A673 (cell line): ENCODE measurements around the gene ANGEL2. TPM values are rescaled to one million over a fixed set of nuclear protein-coding genes. Genes with fewer than 3 reads are reported as not detected.

Experiments
- BruUV-seq: library from RNA; stranded (reverse); fragments of 400-500 nt; replicated peaks from 2 replicates; lab custom pipeline; 2021; lab: Mats Ljungman, UMichigan
- CTCF ChIA-PET: fragments of 300-600 bp; sonication (Branson Sonifier 250); formaldehyde crosslinking; loops from one replicate; lab custom pipeline; 2022; ENCODE audit warnings: antibody characterized with exemption; lab: Charles Lee
- POLR2A ChIA-PET: fragments of 300-600 bp; sonication (Branson Sonifier 250); formaldehyde crosslinking; loops from one replicate; lab custom pipeline; 2022; ENCODE audit warnings: antibody characterized with exemption; ENCODE audit not compliant: low non-redundant PET; lab: Charles Lee
- DNase-seq: peaks from one replicate; pipeline ENCODE4 v3.0.0-alpha.2; 2015; ENCODE audit warnings: low spot score
- H3K27ac ChIP-seq: fragments of 200-600 bp; sonication (generic); 2 replicates; pipeline ENCODE4 v1.5.1; 2016; ENCODE audit warnings: mixed run types, low read depth, mild to moderate bottlenecking, mixed read lengths, antibody characterized with exemption, low read length; ENCODE audit not compliant: poor library complexity, severe bottlenecking
- H3K27me3 ChIP-seq: fragments of 200-600 bp; sonication (generic); replicated peaks from 2 replicates; pipeline ENCODE4 v1.6.1; 2017; ENCODE audit warnings: mixed run types, low read depth, mild to moderate bottlenecking, mixed read lengths, antibody characterized with exemption, low read length; ENCODE audit not compliant: insufficient read depth, poor library complexity
- H3K36me3 ChIP-seq: fragments of 200-600 bp; sonication (generic); 2 replicates; pipeline ENCODE4 v1.6.1; 2016; ENCODE audit warnings: mixed run types, mild to moderate bottlenecking, mixed read lengths, antibody characterized with exemption, low read length; ENCODE audit not compliant: insufficient read depth, poor library complexity, severe bottlenecking
- H3K4me1 ChIP-seq: fragments of 200-600 bp; sonication (generic); 2 replicates; pipeline ENCODE4 v1.6.1; 2017; ENCODE audit warnings: mixed run types, mild to moderate bottlenecking, mixed read lengths, antibody characterized with exemption, low read length; ENCODE audit not compliant: insufficient read depth, poor library complexity, severe bottlenecking
- H3K4me3 ChIP-seq: fragments of 200-600 bp; sonication (generic); 2 replicates; pipeline ENCODE4 v1.5.1; 2016; ENCODE audit warnings: low read depth, mixed run types, mild to moderate bottlenecking, mixed read lengths, low read length; ENCODE audit not compliant: poor library complexity, severe bottlenecking
- H3K9me3 ChIP-seq: fragments of 200-600 bp; sonication (generic); 2 replicates; pipeline ENCODE4 v1.6.1; 2016; ENCODE audit warnings: mixed run types, low read depth, mild to moderate bottlenecking, mixed read lengths, antibody characterized with exemption, low read length; ENCODE audit not compliant: poor library complexity, severe bottlenecking
- CTCF ChIP-seq: fragments of 300-800, 200-600 bp; sonication (generic); conservative IDR thresholded peaks from 2 replicates; pipeline ENCODE4 v1.5.1; 2017; ENCODE audit warnings: low read depth, mild to moderate bottlenecking, antibody characterized with exemption, low read length, moderate library complexity, mixed read lengths
- EZH2 ChIP-seq: fragments of 200-600 bp; sonication (generic); IDR thresholded peaks from 2 replicates; pipeline ENCODE4 v1.6.1; 2017; ENCODE audit warnings: borderline replicate concordance, low read depth, mild to moderate bottlenecking, mixed read lengths, antibody characterized with exemption, low read length; ENCODE audit not compliant: poor library complexity, severe bottlenecking
- intact Hi-C: fragments of 100-400 bp; cut with micrococcal nuclease; formaldehyde crosslinking; loops from one replicate; pipeline ENCODE4 v1.10.0; 2022; ENCODE audit not compliant: unreplicated experiment
- total RNA-seq: library from RNA; stranded (reverse); gene quantifications from 2 replicates; pipeline ENCODE4 v1.2.3, GENCODE V29; 2021

ANGEL2 gene
- total RNA-seq, 1 experiment from 2014 or later, result 36.3 TPM

GRCh38 chr1:213054733-213055591 lies 39.3 kb upstream of the ANGEL2 start:
- CTCF ChIA-PET, result no interaction called here
- no peaks in the 10 kb centered on the region for H3K27me3 ChIP-seq
- H3K36me3 ChIP-seq, result no peaks in the 10 kb centered on the region
- BruUV-seq, result no TSS peak
- H3K4me1 ChIP-seq, result peaks cover 11% of the 10 kb centered on the region
- no peak overlapping the region for H3K4me3 ChIP-seq
- no peak overlapping the region for H3K27ac ChIP-seq
- TF ChIP-seq CTCF, result no peak
- no peak for TF ChIP-seq EZH2
- intact Hi-C loops, result no loop called here
- POLR2A ChIA-PET, result no interaction called here
- DNase-seq, result no peak
- no peaks in the 10 kb centered on the region for H3K9me3 ChIP-seq

GRCh38 chr1:213054142-213054541 lies 38.5 kb upstream of the ANGEL2 start:
- CTCF ChIA-PET, result no interaction called here
- H3K36me3 ChIP-seq, result no peaks in the 10 kb centered on the region
- H3K27me3 ChIP-seq, result no peaks in the 10 kb centered on the region
- no peak overlapping the region for H3K4me3 ChIP-seq
- peaks cover 11% of the 10 kb centered on the region for H3K4me1 ChIP-seq
- H3K9me3 ChIP-seq, result no peaks in the 10 kb centered on the region
- no peak overlapping the region for H3K27ac ChIP-seq
- TF ChIP-seq EZH2 (no peak), CTCF (no peak)
- DNase-seq, result no peak
- intact Hi-C loops, result no loop called here
- BruUV-seq, result no TSS peak
- POLR2A ChIA-PET, result no interaction called here

GRCh38 chr1:213053455-213053854 lies 37.8 kb upstream of the ANGEL2 start:
- intact Hi-C loops, result no loop called here
- no peak for DNase-seq
- no peak overlapping the region for H3K27ac ChIP-seq
- no peaks in the 10 kb centered on the region for H3K27me3 ChIP-seq
- BruUV-seq, result no TSS peak
- H3K9me3 ChIP-seq, result no peaks in the 10 kb centered on the region
- peaks cover 11% of the 10 kb centered on the region for H3K4me1 ChIP-seq
- POLR2A ChIA-PET, result no interaction called here
- CTCF ChIA-PET, result no interaction called here
- no peak overlapping the region for H3K4me3 ChIP-seq
- TF ChIP-seq CTCF, result no peak
- no peak for TF ChIP-seq EZH2
- H3K36me3 ChIP-seq, result no peaks in the 10 kb centered on the region
